Renal cortex interstitium (tissue), 11 donors: ENCODE results near the gene APOD. TPM values are rescaled to one million over a fixed set of nuclear protein-coding genes. Genes with fewer than 3 reads are reported as not detected.
"Not testable (repeated sequence)": the region's sequence is repeated elsewhere in the genome, so short reads cannot be mapped to it uniquely, and the experiment has no call there.

Experiments
- DNase-seq, 11 donors: peaks; one replicate each; pipeline ENCODE4 v3.0.0-alpha.2; 2013; ENCODE audit warnings: low read depth in 9 of 11, low spot score in 4 of 11; ENCODE audit errors: extremely low read depth in 1 of 11
- polyA plus RNA-seq, 3 donors: library from polyadenylated mRNA; unstranded; fragments of 120-200 nt; gene quantifications; one replicate each; pipeline ENCODE4 v1.2.1, GENCODE V29; 2013; ENCODE audit not compliant: insufficient read length in 3 of 3

APOD gene
- polyA plus RNA-seq, 3 donors, result 8.2 to 9.6 (median 9.5) TPM

GRCh38 chr3:195622012-195622411, 38.3 kb upstream of the APOD start:
- DNase-seq, result not testable (repeated sequence)

GRCh38 chr3:195621095-195621494, 37.4 kb upstream of the APOD start:
- DNase-seq, result not testable (repeated sequence)

- not testable (repeated sequence) for DNase-seq
Measured at GRCh38 chr3:195620476-195620875, 36.7 kb upstream of the APOD start.

- DNase-seq, result not testable (repeated sequence)
Measured at GRCh38 chr3:195619591-195620369, 36.0 kb upstream of the APOD start.

- not testable (repeated sequence) for DNase-seq
Measured at GRCh38 chr3:195617784-195618659, 34.3 kb upstream of the APOD start.

GRCh38 chr3:195617134-195617533, 33.4 kb upstream of the APOD start:
- not testable (repeated sequence) for DNase-seq

- no peak for DNase-seq
Measured at GRCh38 chr3:195616681-195617080, 32.9 kb upstream of the APOD start.

GRCh38 chr3:195615952-195616537, 32.3 kb upstream of the APOD start:
- not testable (repeated sequence) for DNase-seq

- DNase-seq, result peak in 2 of 11 donors; percentile 25 to 33
Measured at GRCh38 chr3:195614672-195615504, 31.1 kb upstream of the APOD start.

GRCh38 chr3:195613468-195614069, 29.8 kb upstream of the APOD start:
- no peak for DNase-seq

GRCh38 chr3:195612075-195612800, 28.5 kb upstream of the APOD start:
- peak in 5 of 11 donors; percentile 15 to 32 (median 18) for DNase-seq

- no peak for DNase-seq
Measured at GRCh38 chr3:195609229-195609628, 25.5 kb upstream of the APOD start.

GRCh38 chr3:195601785-195602184, 18.0 kb upstream of the APOD start:
- not testable (repeated sequence) for DNase-seq

- no peak for DNase-seq
Measured at GRCh38 chr3:195601382-195601781, 17.6 kb upstream of the APOD start.

- DNase-seq, result not testable (repeated sequence)
Measured at GRCh38 chr3:195599926-195600325, 16.2 kb upstream of the APOD start.

GRCh38 chr3:195599516-195599915, 15.8 kb upstream of the APOD start:
- not testable (repeated sequence) for DNase-seq

GRCh38 chr3:195597848-195598247, 14.1 kb upstream of the APOD start:
- DNase-seq, result no peak

- no peak for DNase-seq
Measured at GRCh38 chr3:195597229-195597628, 13.5 kb upstream of the APOD start.
